Measurements from ENCODE around the gene DNAJC24.
"Not testable (repeated sequence)": the region's sequence is repeated elsewhere in the genome, so short reads cannot be mapped to it uniquely, and the experiment has no call there.

Gene DNAJC24

GRCh38 chr11:31369348-31370329, at the start of gene DNAJC24, which contains the start of gene DCDC1:
Gene DNAJC24, plus strand, starts transcription at chr11:31369860. Its CDS starts 889 bp downstream, at chr11:31370749.
Gene DCDC1, minus strand, starts transcription at chr11:31369739. Its CDS starts 41,459 bp downstream, at chr11:31328280.
- peak within 1 kb of the TSS; percentile 93 for H3K4me3 ChIP-seq (ENCODE audit: low read depth, low read length)
- no peak for TF ChIP-seq CTCF (IDR thresholded peaks at IDR 0.05; ENCODE audit: low read depth, low read length)

- H3K4me3 ChIP-seq (ENCODE audit: low read depth, low read length), result not testable (repeated sequence)
These were observed 48.2 kb upstream of the DNAJC24 start for GRCh38 chr11:31321494-31321893.

- H3K4me3 ChIP-seq (ENCODE audit: low read depth, low read length), result no peak overlapping the region
- TF ChIP-seq CTCF (IDR thresholded peaks at IDR 0.05; ENCODE audit: low read depth, low read length), result no peak
These were observed 46.5 kb upstream of the DNAJC24 start for GRCh38 chr11:31323145-31323544.

- no peak overlapping the region for H3K4me3 ChIP-seq (ENCODE audit: low read depth, low read length)
- no peak for TF ChIP-seq CTCF (IDR thresholded peaks at IDR 0.05; ENCODE audit: low read depth, low read length)
These were observed 44.5 kb upstream of the DNAJC24 start for GRCh38 chr11:31325160-31325559.

GRCh38 chr11:31326470-31327148, 43.1 kb upstream of the DNAJC24 start:
- TF ChIP-seq CTCF (IDR thresholded peaks at IDR 0.05; ENCODE audit: low read depth, low read length), result no peak
- no peak overlapping the region for H3K4me3 ChIP-seq (ENCODE audit: low read depth, low read length)

GRCh38 chr11:31327417-31327816, 42.2 kb upstream of the DNAJC24 start:
- no peak for TF ChIP-seq CTCF (IDR thresholded peaks at IDR 0.05; ENCODE audit: low read depth, low read length)

GRCh38 chr11:31328697-31329096, 41.0 kb upstream of the DNAJC24 start:
- no peak overlapping the region for H3K4me3 ChIP-seq (ENCODE audit: low read depth, low read length)
- no peak for TF ChIP-seq CTCF (IDR thresholded peaks at IDR 0.05; ENCODE audit: low read depth, low read length)

More at GRCh38 chr11:31327417-31327816, 42.2 kb upstream of the DNAJC24 start:
- no peak overlapping the region for H3K4me3 ChIP-seq (ENCODE audit: low read depth, low read length)

All from WI38 (cell line).